Trophoblast cell (in vitro differentiated cells and primary cell): ENCODE measurements around the gene HES7.

Experiments
- DNase-seq, 2 donors: peaks; one replicate each; pipeline ENCODE4 v3.0.0-alpha.2; 2016
- H2AFZ ChIP-seq: 2 replicates; pipeline ENCODE4 v1.6.1; 2013; ENCODE audit warnings: low read length, moderate library complexity, mild to moderate bottlenecking; ENCODE audit not compliant: insufficient read depth, poor library complexity
- H2AK5ac ChIP-seq: 2 replicates; pipeline ENCODE4 v1.6.1; 2013; ENCODE audit warnings: mild to moderate bottlenecking, low read length
- H2BK120ac ChIP-seq: 2 replicates; pipeline ENCODE4 v1.6.1; 2013; ENCODE audit warnings: low read length, mild to moderate bottlenecking, moderate library complexity; ENCODE audit not compliant: insufficient read depth, poor library complexity
- H2BK12ac ChIP-seq: 2 replicates; pipeline ENCODE4 v1.6.1; 2013; ENCODE audit warnings: mild to moderate bottlenecking, low read length, moderate library complexity
- H2BK5ac ChIP-seq: 2 replicates; pipeline ENCODE4 v1.6.1; 2013; ENCODE audit warnings: low read length, low read depth, moderate library complexity, mild to moderate bottlenecking; ENCODE audit not compliant: poor library complexity
- H3K14ac ChIP-seq: 2 replicates; pipeline ENCODE4 v1.6.1; 2013; ENCODE audit warnings: mild to moderate bottlenecking, low read length
- H3K18ac ChIP-seq: 2 replicates; pipeline ENCODE4 v1.6.1; 2013; ENCODE audit warnings: mild to moderate bottlenecking, low read length
- H3K23ac ChIP-seq: 2 replicates; pipeline ENCODE4 v1.6.1; 2013; ENCODE audit warnings: low read length
- H3K27ac ChIP-seq: 2 replicates; pipeline ENCODE4 v1.5.1; 2013; ENCODE audit warnings: low read depth, mild to moderate bottlenecking, inconsistent platforms, low read length, moderate library complexity
- H3K27me3 ChIP-seq: 2 replicates; pipeline ENCODE4 v1.6.1; 2013; ENCODE audit warnings: inconsistent platforms, mild to moderate bottlenecking, low read length, moderate library complexity; ENCODE audit not compliant: insufficient read depth
- H3K36me3 ChIP-seq, 2 experiments: 1 replicate in 1 of 2; 2 replicates in 1 of 2; pipeline ENCODE4 v1.6.1; 2013; ENCODE audit warnings: low read length in 2 of 2, mild to moderate bottlenecking in 2 of 2, moderate library complexity in 1 of 2; ENCODE audit not compliant: insufficient read depth in 2 of 2, control insufficient read depth in 1 of 2
- H3K4ac ChIP-seq: 2 replicates; pipeline ENCODE4 v1.6.1; 2013; ENCODE audit warnings: low read depth, mild to moderate bottlenecking, low read length, moderate library complexity
- H3K4me1 ChIP-seq, 2 experiments: 1 replicate in 1 of 2; 2 replicates in 1 of 2; pipeline ENCODE4 v1.6.1; 2013; ENCODE audit warnings: low read length in 2 of 2, mild to moderate bottlenecking in 2 of 2, moderate library complexity in 1 of 2; ENCODE audit not compliant: insufficient read depth in 2 of 2, control insufficient read depth in 1 of 2
- H3K4me2 ChIP-seq: 2 replicates; pipeline ENCODE4 v1.6.1; 2013; ENCODE audit warnings: inconsistent platforms, mild to moderate bottlenecking, low read length, moderate library complexity
- H3K4me3 ChIP-seq: 2 replicates; pipeline ENCODE4 v1.5.1; 2013; ENCODE audit warnings: mild to moderate bottlenecking, low read depth, low read length, inconsistent platforms
- H3K79me1 ChIP-seq: one replicate; pipeline ENCODE4 v1.6.1; 2013; ENCODE audit warnings: low read length
- H3K79me2 ChIP-seq: 2 replicates; pipeline ENCODE4 v1.6.1; 2013; ENCODE audit warnings: low read length, mild to moderate bottlenecking; ENCODE audit not compliant: control insufficient read depth, insufficient read depth, poor library complexity
- H3K9ac ChIP-seq: 2 replicates; pipeline ENCODE4 v1.6.1; 2013; ENCODE audit warnings: mild to moderate bottlenecking, low read length
- H3K9me3 ChIP-seq: 2 replicates; pipeline ENCODE4 v1.6.1; 2013; ENCODE audit warnings: low read depth, mild to moderate bottlenecking, control low read depth, inconsistent platforms, low read length; ENCODE audit not compliant: insufficient read depth
- H4K12ac ChIP-seq: 2 replicates; pipeline ENCODE4 v1.6.1; 2013; ENCODE audit warnings: low read depth, mild to moderate bottlenecking, low read length, moderate library complexity
- H4K8ac ChIP-seq: 2 replicates; pipeline ENCODE4 v1.6.1; 2013; ENCODE audit warnings: low read depth, mild to moderate bottlenecking, low read length, moderate library complexity
- H4K91ac ChIP-seq: one replicate; pipeline ENCODE4 v1.6.1; 2013; ENCODE audit warnings: low read depth, mild to moderate bottlenecking, low read length, moderate library complexity
- WGBS: extraction: QIAGEN DNeasy Blood & Tissue Kit; methylation state at CpG from one replicate; pipeline ENCODE4 v1.1.7; 2013; ENCODE audit warnings: missing lambda C conversion rate; ENCODE audit not compliant: insufficient read length, insufficient coverage; ENCODE audit errors: extremely low coverage; 5-methylcytosine and 5-hydroxymethylcytosine counted together

Gene HES7

DNA sequence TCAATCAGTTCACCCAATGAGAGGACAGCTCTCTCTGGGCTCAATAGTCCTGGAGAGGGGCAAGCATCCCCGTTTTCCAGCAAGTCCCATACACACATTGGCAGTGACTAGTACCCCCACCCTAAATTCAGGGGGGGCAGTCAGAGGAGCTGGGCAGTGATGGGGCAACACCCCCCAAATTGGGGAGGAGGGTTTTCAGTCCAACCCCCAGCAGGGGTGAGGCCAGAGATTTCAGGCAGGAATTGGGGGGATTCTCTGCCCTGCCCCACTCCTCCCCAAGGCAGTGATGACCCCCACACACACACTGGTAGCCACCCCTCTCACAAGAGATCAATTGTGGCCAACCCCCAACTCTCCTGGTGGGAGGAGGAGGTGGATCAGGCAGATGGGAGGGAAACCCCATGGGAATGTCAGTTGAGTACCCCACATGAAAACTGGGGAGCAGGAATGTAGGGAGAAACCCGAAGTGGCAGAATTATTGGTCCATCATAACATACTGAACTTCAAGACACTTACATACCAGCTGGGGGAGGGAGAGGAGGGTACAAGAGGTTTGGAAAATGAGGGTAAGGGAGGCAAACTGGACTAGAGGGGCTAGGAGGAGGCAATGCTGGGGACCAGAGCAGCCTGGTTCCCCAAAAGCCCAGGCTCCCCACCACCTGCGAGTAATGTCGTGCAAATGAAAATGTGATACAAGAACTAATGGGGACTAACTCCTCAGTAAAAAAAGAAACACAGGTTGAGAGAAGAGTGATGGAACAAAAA lies 35.7 kb upstream of the HES7 start:
- Histone ChIP-seq H4K8ac (no peak overlapping the region), H3K9ac (no peak overlapping the region), H3K4ac (no peak overlapping the region), H3K79me1 (peaks cover 18% of the 10 kb centered on the region), H3K18ac (no peak overlapping the region), H3K9me3 (peaks cover 5% of the 10 kb centered on the region), H2BK12ac (no peak overlapping the region), H3K4me2 (no peak overlapping the region), H3K27ac (no peak overlapping the region), H4K12ac (no peak overlapping the region), H4K91ac (no peak overlapping the region), H3K4me3 (no peak overlapping the region), H3K27me3 (no peaks in the 10 kb centered on the region), H3K23ac (no peak overlapping the region), H3K14ac (no peak overlapping the region), H2BK5ac (no peak overlapping the region), H3K79me2 (peaks cover 14% of the 10 kb centered on the region), H3K36me3 (peaks cover 15 to 25% of the 10 kb centered on the region in 2 experiments), H2AFZ (no peak overlapping the region), H2AK5ac (no peak overlapping the region), H2BK120ac (no peak overlapping the region), H3K4me1 (peaks cover 26 to 32% of the 10 kb centered on the region in 2 experiments)
- DNase-seq: no peak
- WGBS: no CpG with 5 or more reads among the region's 4 CpGs

DNA sequence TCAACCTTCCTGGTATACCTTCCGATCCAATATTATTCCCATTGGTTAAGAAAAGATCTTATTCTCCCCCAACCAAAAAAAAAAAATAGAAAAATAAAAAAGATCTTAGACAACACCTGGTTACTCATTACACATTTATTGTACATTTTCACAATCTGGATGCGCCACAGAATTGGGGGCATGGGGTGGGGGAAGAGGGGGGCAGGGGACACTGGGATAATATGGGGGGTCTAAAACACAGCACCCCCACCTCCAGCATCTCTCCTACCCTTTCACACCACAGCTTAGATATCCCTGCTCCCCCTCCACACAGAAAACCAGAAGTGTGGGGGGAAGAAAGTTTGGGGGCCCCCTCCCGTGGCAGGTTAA lies 35.1 kb upstream of the HES7 start:
- H3K36me3 ChIP-seq: peaks cover 15 to 25% of the 10 kb centered on the region in 2 experiments
- H2BK5ac ChIP-seq: no peak overlapping the region
- peaks cover 5% of the 10 kb centered on the region for H3K9me3 ChIP-seq
- no peak overlapping the region for H2AFZ ChIP-seq
- H4K91ac ChIP-seq: no peak overlapping the region
- no peak overlapping the region for H3K27ac ChIP-seq
- H3K4me3 ChIP-seq: no peak overlapping the region
- H2BK120ac ChIP-seq: no peak overlapping the region
- no peak overlapping the region for H3K9ac ChIP-seq
- peaks cover 28 to 32% of the 10 kb centered on the region in 2 experiments for H3K4me1 ChIP-seq
- no peak overlapping the region for H4K12ac ChIP-seq
- peaks cover 21% of the 10 kb centered on the region for H3K79me1 ChIP-seq
- H4K8ac ChIP-seq: no peak overlapping the region
- H3K14ac ChIP-seq: no peak overlapping the region
- H2AK5ac ChIP-seq: no peak overlapping the region
- H3K27me3 ChIP-seq: no peaks in the 10 kb centered on the region
- H3K4ac ChIP-seq: no peak overlapping the region
- H2BK12ac ChIP-seq: no peak overlapping the region
- no peak for DNase-seq
- no CpG with 5 or more reads among the region's 3 CpGs for WGBS
- H3K18ac ChIP-seq: no peak overlapping the region
- no peak overlapping the region for H3K4me2 ChIP-seq
- no peak overlapping the region for H3K23ac ChIP-seq
- H3K79me2 ChIP-seq: peaks cover 14% of the 10 kb centered on the region

DNA sequence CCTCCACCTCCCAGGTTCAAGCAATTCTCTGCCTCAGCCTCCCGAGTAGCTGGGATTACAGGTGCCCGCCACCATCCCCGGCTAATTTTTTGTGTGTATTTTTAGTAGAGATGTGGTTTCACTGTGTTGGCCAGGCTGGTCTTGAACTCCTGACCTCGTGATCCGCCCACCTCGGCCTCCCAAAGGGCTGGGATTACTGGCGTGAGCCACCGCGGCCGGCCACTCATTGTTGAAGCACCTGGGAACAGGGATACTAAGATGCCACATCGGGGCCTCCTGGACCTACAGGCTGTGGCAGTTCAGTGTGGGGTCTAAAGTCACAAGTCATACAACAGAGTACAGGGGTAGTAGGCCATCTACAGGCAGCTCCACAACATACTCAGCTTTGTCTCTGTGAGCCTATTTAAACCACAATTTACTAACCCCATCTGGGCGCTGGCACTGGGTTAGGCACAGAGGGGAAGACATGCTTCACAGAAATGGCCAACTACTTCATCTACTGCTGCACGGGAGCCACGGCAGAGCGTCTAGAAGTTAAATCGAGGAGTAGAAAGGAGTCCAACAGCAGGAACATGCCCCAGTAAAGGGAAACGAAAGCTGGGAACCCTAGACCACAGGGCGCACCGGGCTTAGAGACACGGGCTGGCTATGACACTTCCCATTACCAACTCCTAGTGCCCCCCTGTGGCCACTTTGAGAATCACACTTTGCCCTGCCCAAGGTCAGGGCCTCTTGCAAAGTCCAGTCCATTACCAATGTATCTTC lies 34.5 kb upstream of the HES7 start:
- Histone ChIP-seq H3K4ac (no peak overlapping the region), H2BK5ac (no peak overlapping the region), H4K91ac (no peak overlapping the region), H3K4me2 (no peak overlapping the region), H3K4me1 (peaks cover 24 to 28% of the 10 kb centered on the region in 2 experiments), H3K14ac (no peak overlapping the region), H3K9me3 (peaks cover 5% of the 10 kb centered on the region), H3K23ac (no peak overlapping the region), H3K79me1 (peaks cover 21% of the 10 kb centered on the region), H4K12ac (no peak overlapping the region), H3K27me3 (no peaks in the 10 kb centered on the region), H3K4me3 (no peak overlapping the region), H2BK120ac (no peak overlapping the region), H3K79me2 (peaks cover 14% of the 10 kb centered on the region), H3K18ac (no peak overlapping the region), H2AK5ac (no peak overlapping the region), H3K27ac (no peak overlapping the region), H3K9ac (no peak overlapping the region), H3K36me3 (peaks cover 15 to 25% of the 10 kb centered on the region in 2 experiments), H2BK12ac (no peak overlapping the region), H4K8ac (no peak overlapping the region), H2AFZ (no peak overlapping the region)
- no CpG with 5 or more reads among the region's 20 CpGs for WGBS
- DNase-seq: peak; percentile 95 to 99

DNA sequence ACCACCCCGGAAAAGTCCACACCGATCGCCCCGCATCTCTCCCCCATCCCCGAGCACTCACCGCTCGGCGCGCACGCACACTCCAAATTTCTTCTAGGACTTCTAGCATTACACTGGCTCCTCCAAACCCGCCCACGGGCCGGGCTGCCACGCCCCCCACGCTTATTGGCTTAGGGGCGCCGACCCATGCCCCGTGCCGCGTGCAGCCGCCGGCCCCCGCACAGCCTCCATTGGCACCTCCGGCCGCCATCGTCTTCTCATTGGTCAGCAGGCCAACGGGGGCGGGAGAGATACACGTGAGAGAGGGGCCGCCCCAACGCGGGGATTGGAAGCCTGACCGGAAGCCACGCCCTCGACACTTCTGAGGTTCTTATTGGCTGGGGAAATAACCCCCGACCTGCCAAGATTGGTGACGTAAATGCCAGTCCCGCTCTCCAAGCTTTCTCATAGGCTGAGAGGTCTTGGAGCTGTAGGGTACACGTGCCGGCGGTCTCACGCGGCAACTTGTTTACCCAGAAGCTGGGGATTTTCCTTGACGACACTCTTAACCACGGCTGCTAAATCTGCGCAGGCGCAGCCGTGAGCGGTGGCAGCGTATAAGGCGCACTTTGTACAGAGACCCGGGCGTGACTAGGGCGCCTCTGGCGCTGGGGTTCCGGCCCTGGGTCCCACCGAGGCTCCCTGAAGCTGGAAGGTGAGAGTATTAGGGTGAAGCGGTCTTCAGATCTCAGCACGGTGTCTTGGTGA lies 32.5 kb upstream of the HES7 start:
- Histone ChIP-seq H3K79me2 (peaks cover 2% of the 10 kb centered on the region), H3K4me3 (peak overlapping the region; percentile 67), H2BK12ac (no peak overlapping the region), H3K79me1 (peaks cover 13% of the 10 kb centered on the region), H3K23ac (no peak overlapping the region), H4K12ac (peak overlapping the region; percentile 39), H3K9ac (peak overlapping the region; percentile 65), H4K8ac (peak overlapping the region; percentile 89), H3K14ac (peak overlapping the region; percentile 62), H3K9me3 (no peaks in the 10 kb centered on the region), H2BK120ac (peak overlapping the region; percentile 74), H3K36me3 (peaks cover 10 to 20% of the 10 kb centered on the region in 2 experiments), H3K4me2 (peak overlapping the region; percentile 96), H3K27me3 (no peaks in the 10 kb centered on the region), H3K18ac (peak overlapping the region; percentile 40), H2BK5ac (peak overlapping the region; percentile 53), H3K4ac (peak overlapping the region; percentile 5), H3K4me1 (peaks cover 17 to 24% of the 10 kb centered on the region in 2 experiments), H2AK5ac (no peak overlapping the region), H4K91ac (peak overlapping the region; percentile 69), H2AFZ (peak overlapping the region; percentile 23), H3K27ac (peak overlapping the region; percentile 62)
- no CpG with 5 or more reads among the region's 59 CpGs for WGBS
- peak; percentile 100 for DNase-seq
